H1 (cell line): ENCODE results near the gene SLK. TPM values are rescaled to one million over a fixed set of nuclear protein-coding genes. Genes with fewer than 3 reads are reported as not detected.

Experiments used
- CTCF ChIA-PET: fragments of 300-600 bp; sonication (Branson Sonifier 250); formaldehyde crosslinking; loops from one replicate; lab custom pipeline; 2021; ENCODE audit not compliant: partially characterized antibody; lab: Charles Lee
- POLR2A ChIA-PET: fragments of 300-600 bp; sonication (Branson Sonifier 250); formaldehyde crosslinking; loops from one replicate; lab custom pipeline; 2021; ENCODE audit warnings: inconsistent platforms; ENCODE audit not compliant: partially characterized antibody; lab: Charles Lee
- DNase-seq, 2 experiments: peaks; one replicate each; pipeline versions ENCODE4 v3.0.0 to v3.0.0-alpha.2; 2010 to 2022; ENCODE audit warnings: low spot score in 2 of 2, low read depth in 1 of 2, mixed read lengths in 1 of 2
- FAIRE-seq: peaks from 2 replicates; lab custom pipeline; 2011; peaks lifted over from hg19 to GRCh38; lab: Jason Lieb, UNC
- H2AFZ ChIP-seq: 2 replicates; pipeline ENCODE4 v1.8.1; 2012; ENCODE audit warnings: low read length, inconsistent platforms
- H2AK5ac ChIP-seq: 2 replicates; pipeline ENCODE4 v1.6.1; 2013; ENCODE audit warnings: low read depth, low read length
- H2BK120ac ChIP-seq: replicated peaks from 2 replicates; pipeline ENCODE3; 2013; ENCODE audit warnings: low read depth, low read length, inconsistent platforms
- H2BK12ac ChIP-seq: 2 replicates; pipeline ENCODE4 v1.6.1; 2013; ENCODE audit warnings: low read depth, low read length
- H2BK15ac ChIP-seq: 2 replicates; pipeline ENCODE4 v1.6.1; 2013; ENCODE audit warnings: low read length
- H2BK20ac ChIP-seq: 2 replicates; pipeline ENCODE4 v1.6.1; 2013; ENCODE audit warnings: low read length
- H2BK5ac ChIP-seq: 2 replicates; pipeline ENCODE4 v1.6.1; 2013; ENCODE audit warnings: low read depth, low read length
- H3K14ac ChIP-seq: 2 replicates; pipeline ENCODE4 v1.6.1; 2013; ENCODE audit warnings: inconsistent platforms; ENCODE audit not compliant: insufficient read length
- H3K18ac ChIP-seq: 2 replicates; pipeline ENCODE4 v1.6.1; 2013; ENCODE audit warnings: low read length; ENCODE audit errors: extremely low read depth
- H3K23ac ChIP-seq: 2 replicates; pipeline ENCODE4 v1.6.1; 2013; ENCODE audit warnings: inconsistent platforms; ENCODE audit not compliant: insufficient read length
- H3K23me2 ChIP-seq: 2 replicates; pipeline ENCODE4 v1.6.1; 2013; ENCODE audit warnings: low read depth, low read length
- H3K27ac ChIP-seq: 2 replicates; pipeline ENCODE4 v1.6.1; 2011; ENCODE audit warnings: low read depth, low read length, inconsistent platforms
- H3K27me3 ChIP-seq, 4 experiments: replicated peaks in 1 of 4; 1 replicate in 1 of 4; 2 replicates in 3 of 4; pipeline versions ENCODE4 v1.6.1 to v1.8.1; 2011 to 2013; ENCODE audit warnings: low read length in 3 of 4, mild to moderate bottlenecking in 3 of 4, inconsistent platforms in 2 of 4, mixed read lengths in 2 of 4, moderate library complexity in 1 of 4; ENCODE audit not compliant: control insufficient read depth in 3 of 4, insufficient read depth in 3 of 4; ENCODE audit errors: extremely low read depth in 1 of 4
- H3K36me3 ChIP-seq, 4 experiments: 2 replicates each; pipeline versions ENCODE4 v1.6.1 to v1.8.1; 2011 to 2013; ENCODE audit warnings: mild to moderate bottlenecking in 4 of 4, low read length in 3 of 4, moderate library complexity in 2 of 4, control low read depth in 1 of 4, inconsistent platforms in 1 of 4; ENCODE audit not compliant: insufficient read depth in 4 of 4, control insufficient read depth in 2 of 4
- H3K4ac ChIP-seq: replicated peaks from 2 replicates; pipeline ENCODE3; 2013; ENCODE audit warnings: low read length, low read depth, mixed read lengths, inconsistent platforms; ENCODE audit not compliant: insufficient read length
- H3K4me1 ChIP-seq, 4 experiments: replicated peaks in 1 of 4; 1 replicate in 1 of 4; 2 replicates in 3 of 4; pipeline versions ENCODE4 v1.6.1 to v1.8.1; 2011 to 2013; ENCODE audit warnings: low read length in 3 of 4, inconsistent platforms in 2 of 4, mixed read lengths in 1 of 4; ENCODE audit not compliant: insufficient read depth in 4 of 4, control insufficient read depth in 3 of 4
- H3K4me2 ChIP-seq, 2 experiments: 2 replicates each; pipeline versions ENCODE4 v1.6.1 to v1.8.1; 2011 to 2013; ENCODE audit warnings: low read depth in 2 of 2, low read length in 2 of 2, control low read depth in 1 of 2, inconsistent platforms in 1 of 2, mild to moderate bottlenecking in 1 of 2; ENCODE audit not compliant: insufficient read depth in 1 of 2
- H3K4me3 ChIP-seq, 4 experiments: fragments of 200-600, 300-600 bp in 1 of 4; sonication (generic), shearing (Covaris generic), sonication (Bioruptor Twin) in 1 of 4; 2 replicates each; pipeline versions ENCODE4 v1.5.1 to v1.8.1; 2011 to 2016; ENCODE audit warnings: low read length in 4 of 4, low read depth in 3 of 4, control low read depth in 2 of 4, inconsistent platforms in 2 of 4, mild to moderate bottlenecking in 2 of 4, mixed read lengths in 1 of 4, moderate library complexity in 1 of 4; ENCODE audit not compliant: insufficient read depth in 2 of 4; ENCODE audit errors: extremely low read depth in 1 of 4
- H3K56ac ChIP-seq: replicated peaks from 2 replicates; pipeline ENCODE3; 2013; ENCODE audit warnings: low read depth, mild to moderate bottlenecking, mixed read lengths, low read length, inconsistent platforms; ENCODE audit not compliant: insufficient read length
- H3K79me1 ChIP-seq: 2 replicates; pipeline ENCODE4 v1.6.1; 2013; ENCODE audit warnings: low read depth, low read length, control low read depth
- H3K79me2 ChIP-seq, 2 experiments: 2 replicates each; pipeline versions ENCODE4 v1.6.1 to v1.8.1; 2012 to 2013; ENCODE audit warnings: low read length in 2 of 2, mild to moderate bottlenecking in 2 of 2, inconsistent platforms in 1 of 2; ENCODE audit not compliant: insufficient read depth in 2 of 2, control insufficient read depth in 1 of 2
- H3K9ac ChIP-seq, 4 experiments: replicated peaks in 1 of 4; 1 replicate in 1 of 4; 2 replicates in 3 of 4; pipeline versions ENCODE4 v1.6.1 to v1.8.1; 2011 to 2013; ENCODE audit warnings: low read depth in 3 of 4, low read length in 3 of 4, control low read depth in 2 of 4, mild to moderate bottlenecking in 2 of 4, moderate library complexity in 2 of 4, inconsistent platforms in 1 of 4; ENCODE audit errors: extremely low read depth in 1 of 4
- H3K9me3 ChIP-seq, 2 experiments: 2 replicates each; pipeline versions ENCODE4 v1.6.1 to v1.8.1; 2012 to 2013; ENCODE audit warnings: mild to moderate bottlenecking in 2 of 2, moderate library complexity in 2 of 2, control low read depth in 1 of 2, inconsistent platforms in 1 of 2, low read depth in 1 of 2, low read length in 1 of 2, mixed read lengths in 1 of 2; ENCODE audit not compliant: insufficient read depth in 2 of 2
- H4K20me1 ChIP-seq, 2 experiments: replicated peaks in 1 of 2; 2 replicates each; pipeline versions ENCODE3 to v1.8.1; 2011 to 2013; ENCODE audit warnings: inconsistent platforms in 2 of 2, low read length in 2 of 2, mild to moderate bottlenecking in 1 of 2; ENCODE audit not compliant: insufficient read depth in 2 of 2, control insufficient read depth in 1 of 2
- H4K5ac ChIP-seq: 2 replicates; pipeline ENCODE4 v1.6.1; 2013; ENCODE audit warnings: low read length, low read depth, mixed read lengths, inconsistent platforms; ENCODE audit not compliant: insufficient read length
- H4K8ac ChIP-seq: 2 replicates; pipeline ENCODE4 v1.8.0; 2013; ENCODE audit warnings: mild to moderate bottlenecking, moderate library complexity, low read length, inconsistent platforms; ENCODE audit not compliant: insufficient read depth; ENCODE audit errors: extremely low read depth
- H4K91ac ChIP-seq: replicated peaks from 2 replicates; pipeline ENCODE3; 2013; ENCODE audit warnings: low read length, mixed read lengths, inconsistent platforms; ENCODE audit not compliant: insufficient read length
- CTBP2 ChIP-seq: IDR thresholded peaks from 2 replicates; pipeline ENCODE4 v1.7.0; 2011; ENCODE audit warnings: borderline replicate concordance, mild to moderate bottlenecking, moderate library complexity, mixed read lengths, low read length; ENCODE audit not compliant: insufficient read depth, insufficient read length
- EZH2 ChIP-seq: fragments of 200-600 bp; sonication (generic); IDR thresholded peaks from 2 replicates; pipeline ENCODE4 v1.7.1; 2012; ENCODE audit warnings: low read depth, mild to moderate bottlenecking, moderate library complexity, low read length, inconsistent platforms; ENCODE audit not compliant: severe bottlenecking
- GABPA ChIP-seq: IDR thresholded peaks from 2 replicates; pipeline ENCODE4 v1.6.1; 2011; ENCODE audit warnings: mild to moderate bottlenecking, low read length, moderate library complexity, borderline replicate concordance; ENCODE audit not compliant: insufficient read depth
- SP2 ChIP-seq: IDR thresholded peaks from 2 replicates; pipeline ENCODE4 v1.6.1; 2012; ENCODE audit warnings: mild to moderate bottlenecking, low read length, inconsistent platforms
- SP4 ChIP-seq: IDR thresholded peaks from 2 replicates; pipeline ENCODE4 v1.6.1; 2012; ENCODE audit warnings: low read length, inconsistent platforms
- ZNF274 ChIP-seq: IDR thresholded peaks from 2 replicates; pipeline ENCODE4 v1.7.0; 2012; ENCODE audit warnings: low read length, borderline replicate concordance; ENCODE audit errors: extremely low read depth
- WGBS, 2 experiments: shearing (Covaris generic) in 1 of 2; methylation state at CpG; one replicate each; pipeline versions ENCODE4 v1.1.6 to v1.1.7; 2013 to 2015; ENCODE audit warnings: low lambda C conversion rate in 2 of 2, mixed read lengths in 2 of 2, inconsistent platforms in 1 of 2, low coverage in 1 of 2, missing lambda C conversion rate in 1 of 2; ENCODE audit not compliant: insufficient replicate concordance in 2 of 2, insufficient coverage in 1 of 2, insufficient read length in 1 of 2; ENCODE audit errors: extremely low coverage in 1 of 2, missing lambda C conversion rate in 1 of 2; 5-methylcytosine and 5-hydroxymethylcytosine counted together
- polyA plus RNA-seq, 7 experiments: library from polyadenylated mRNA; depleted of rRNA in 3 of 7; stranded (reverse) in 5 of 7; unstranded in 2 of 7; fragments of >200 nt in 5 of 7; fragments of 200-250 nt in 2 of 7; gene quantifications; 1 replicate in 5 of 7; 2 replicates in 1 of 7; 4 replicates in 1 of 7; pipeline versions ENCODE4 v1.2.1 to v1.2.3, GENCODE V29; 2011 to 2013; ENCODE audit warnings: missing spikeins in 2 of 7, mixed read lengths in 2 of 7
- total RNA-seq: library from RNA; stranded (reverse); fragmentation: NEBNext Ultra II Directional; extraction: Animal tissue kit (Norgen Biotek cat#: 25700); gene quantifications from 2 replicates; pipeline ENCODE4 v1.2.1, GENCODE V29; 2021
- TF ChIP-seq, protein P1 (sequence below): IDR thresholded peaks from 2 replicates; pipeline ENCODE4 v1.6.1; 2011; ENCODE audit warnings: low read length, improper control_type of control experiment
- TF ChIP-seq, protein P2 (sequence below): IDR thresholded peaks from 2 replicates; pipeline ENCODE4 v1.6.1; 2012; ENCODE audit warnings: low read length, inconsistent platforms
- TF ChIP-seq, protein P3 (sequence below): IDR thresholded peaks from 2 replicates; pipeline ENCODE4 v1.6.1; 2012; ENCODE audit warnings: inconsistent platforms

Gene SLK
- total and polyA plus RNA-seq, 2 of the 8 experiments (the other 6 are each of a cell fraction or from before 2014, with no cell fraction given): 2.7 to 18.3 TPM

DNA sequence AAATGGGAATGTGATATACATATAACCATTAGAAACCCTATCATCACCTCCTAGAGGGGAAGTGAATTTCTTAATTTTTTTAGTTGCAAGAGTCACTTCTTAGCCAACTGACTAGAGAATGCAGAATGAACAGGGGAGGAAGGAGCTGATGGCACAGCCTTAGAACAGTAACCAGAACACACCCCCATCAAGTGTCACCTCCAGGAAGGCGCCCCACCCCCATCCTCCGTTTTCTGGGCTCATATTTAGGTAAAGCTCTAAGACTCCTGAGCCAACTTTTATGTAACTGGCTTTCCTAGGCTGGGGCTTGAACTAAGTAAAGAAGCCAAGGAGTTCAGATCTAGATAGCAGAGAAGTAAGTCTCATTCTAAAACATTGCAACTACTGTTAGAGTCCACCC lies 64.7 kb downstream of the SLK start:
- peaks cover 3 to 15% (median 10%) of the 10 kb centered on the region in 4 experiments; a peak in 5 of 7 replicates for H3K4me1 ChIP-seq
- H2BK12ac ChIP-seq: no peak overlapping the region
- H2BK15ac ChIP-seq: no peak overlapping the region
- no peak for FAIRE-seq
- H3K23ac ChIP-seq: no peak overlapping the region
- H2BK5ac ChIP-seq: no peak overlapping the region
- 63% methylated on average over 2 of the region's 2 CpGs; no CpG with 5 or more reads in 1 of the 2 experiments for WGBS, 2 experiments
- ChIA-PET POLR2A (interaction anchor here (0.9 to 1.4 kb wide), 3 partner anchors 44 to 90 kb away, joined by 3 to 7 read pairs (median 3); partner anchors contain the start of gene SFR1), CTCF (interaction anchor here (0.7 to 3.6 kb wide), 9 partner anchors 9 to 243 kb away, joined by 3 to 11 read pairs (median 4); no protein-coding TSS in a partner anchor)
- H4K8ac ChIP-seq: no peak overlapping the region
- no peak overlapping the region for H3K9ac ChIP-seq
- H4K5ac ChIP-seq: no peak overlapping the region
- peaks cover 6% of the 10 kb centered on the region; the same call in 1 of the 2 replicates for H3K23me2 ChIP-seq
- DNase-seq: no peak
- H2AFZ ChIP-seq: no peak overlapping the region
- peaks cover 2 to 5% of the 10 kb centered on the region in 2 experiments for H4K20me1 ChIP-seq
- H2BK20ac ChIP-seq: no peak overlapping the region
- no peak overlapping the region for H3K14ac ChIP-seq
- no peak overlapping the region for H2BK120ac ChIP-seq
- H3K27me3 ChIP-seq: no peaks in the 10 kb centered on the region
- no peak overlapping the region for H4K91ac ChIP-seq
- H3K4me2 ChIP-seq: peak overlapping the region in 1 of 2 experiments; percentile 48; a peak in 1 of 4 replicates
- H2AK5ac ChIP-seq: no peak overlapping the region
- H3K4me3 ChIP-seq: no peak overlapping the region
- no peaks in the 10 kb centered on the region; the same call in 1 of the 2 replicates for H3K79me1 ChIP-seq
- no peak overlapping the region for H3K56ac ChIP-seq
- H3K9me3 ChIP-seq: no peaks in the 10 kb centered on the region
- H3K36me3 ChIP-seq: no peaks in the 10 kb centered on the region; a peak in 1 of 8 replicates
- H3K79me2 ChIP-seq: no peaks in the 10 kb centered on the region
- H3K18ac ChIP-seq: no peak overlapping the region
- no peak overlapping the region for H3K4ac ChIP-seq
- H3K27ac ChIP-seq: no peak overlapping the region
- TF ChIP-seq CTBP2 (no peak), SP2 (no peak), SP4 (no peak), ZNF274 (no peak), EZH2 (no peak), GABPA (no peak)
- TF ChIP-seq, protein P1, sequence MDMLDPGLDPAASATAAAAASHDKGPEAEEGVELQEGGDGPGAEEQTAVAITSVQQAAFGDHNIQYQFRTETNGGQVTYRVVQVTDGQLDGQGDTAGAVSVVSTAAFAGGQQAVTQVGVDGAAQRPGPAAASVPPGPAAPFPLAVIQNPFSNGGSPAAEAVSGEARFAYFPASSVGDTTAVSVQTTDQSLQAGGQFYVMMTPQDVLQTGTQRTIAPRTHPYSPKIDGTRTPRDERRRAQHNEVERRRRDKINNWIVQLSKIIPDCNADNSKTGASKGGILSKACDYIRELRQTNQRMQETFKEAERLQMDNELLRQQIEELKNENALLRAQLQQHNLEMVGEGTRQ: no peak
- TF ChIP-seq, protein P2, sequence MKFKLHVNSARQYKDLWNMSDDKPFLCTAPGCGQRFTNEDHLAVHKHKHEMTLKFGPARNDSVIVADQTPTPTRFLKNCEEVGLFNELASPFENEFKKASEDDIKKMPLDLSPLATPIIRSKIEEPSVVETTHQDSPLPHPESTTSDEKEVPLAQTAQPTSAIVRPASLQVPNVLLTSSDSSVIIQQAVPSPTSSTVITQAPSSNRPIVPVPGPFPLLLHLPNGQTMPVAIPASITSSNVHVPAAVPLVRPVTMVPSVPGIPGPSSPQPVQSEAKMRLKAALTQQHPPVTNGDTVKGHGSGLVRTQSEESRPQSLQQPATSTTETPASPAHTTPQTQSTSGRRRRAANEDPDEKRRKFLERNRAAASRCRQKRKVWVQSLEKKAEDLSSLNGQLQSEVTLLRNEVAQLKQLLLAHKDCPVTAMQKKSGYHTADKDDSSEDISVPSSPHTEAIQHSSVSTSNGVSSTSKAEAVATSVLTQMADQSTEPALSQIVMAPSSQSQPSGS: no peak
- TF ChIP-seq, protein P3, sequence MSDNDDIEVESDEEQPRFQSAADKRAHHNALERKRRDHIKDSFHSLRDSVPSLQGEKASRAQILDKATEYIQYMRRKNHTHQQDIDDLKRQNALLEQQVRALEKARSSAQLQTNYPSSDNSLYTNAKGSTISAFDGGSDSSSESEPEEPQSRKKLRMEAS: no peak
